Upper lobe of left lung (tissue), 6 donors: ENCODE results near the gene KCNN2. TPM values are rescaled to one million over a fixed set of nuclear protein-coding genes. Genes with fewer than 3 reads are reported as not detected.

Experiments
- ATAC-seq, 2 donors: fragments of 200-7000 bp; cut with Tn5 transposase; one replicate each; pipeline ENCODE4 v1.9.1; 2022; ENCODE audit warnings: mild to moderate bottlenecking in 2 of 2, moderate library complexity in 2 of 2; ENCODE audit not compliant: low FRiP score in 2 of 2
- DNase-seq, 2 donors: peaks; one replicate each; pipeline ENCODE4 v3.0.0-alpha.2; 2019 to 2020
- H3K27ac ChIP-seq, 4 donors: fragments of 200-600 bp; sonication (generic); one replicate each; pipeline ENCODE4 v1.5.1; 2016 to 2019
- H3K27me3 ChIP-seq, 4 donors: fragments of 200-600 bp; sonication (generic); one replicate each; pipeline ENCODE4 v1.5.1; 2017 to 2019
- H3K36me3 ChIP-seq, 4 donors: fragments of 200-600 bp; sonication (generic); one replicate each; pipeline ENCODE4 v1.5.1; 2016 to 2019
- H3K4me1 ChIP-seq, 4 donors: fragments of 200-600 bp; sonication (generic); one replicate each; pipeline ENCODE4 v1.5.1; 2018 to 2019
- H3K4me3 ChIP-seq, 4 donors: fragments of 200-600 bp; sonication (generic); one replicate each; pipeline ENCODE4 v1.5.1; 2017 to 2019; ENCODE audit warnings: mild to moderate bottlenecking in 2 of 4, moderate library complexity in 1 of 4
- H3K9me3 ChIP-seq, 4 donors: fragments of 200-600 bp; sonication (generic); one replicate each; pipeline ENCODE4 v1.5.1; 2018 to 2019
- CTCF ChIP-seq, 6 experiments: fragments of 450-650 bp in 4 of 6; fragments of 200-600 bp in 2 of 6; sonication (generic) in 2 of 6; IDR thresholded peaks; one replicate each; pipeline ENCODE4 v1.5.1; 2016 to 2019; ENCODE audit warnings: antibody characterized with exemption in 6 of 6
- EP300 ChIP-seq, 4 donors: sonication (generic); formaldehyde crosslinking; IDR thresholded peaks; one replicate each; pipeline ENCODE4 v1.5.1; 2017; ENCODE audit warnings: antibody characterized with exemption in 4 of 4, control low read depth in 2 of 4
- POLR2A ChIP-seq, 4 donors: fragments of 450-650 bp; IDR thresholded peaks; one replicate each; pipeline ENCODE4 v1.5.1; 2016 to 2017; ENCODE audit warnings: antibody characterized with exemption in 4 of 4, mild to moderate bottlenecking in 2 of 4
- POLR2AphosphoS5 ChIP-seq, 2 donors: sonication (generic); formaldehyde crosslinking; IDR thresholded peaks; one replicate each; pipeline ENCODE4 v1.5.1; 2017; ENCODE audit warnings: antibody characterized with exemption in 2 of 2
- WGBS, 2 donors: methylation state at CpG; one replicate each; pipeline ENCODE4 v1.1.5; 2017 to 2018; 5-methylcytosine and 5-hydroxymethylcytosine counted together
- total RNA-seq, 6 donors: library from RNA; depleted of rRNA in 4 of 6; stranded (reverse); fragments of >200 nt in 4 of 6; gene quantifications; one replicate each; pipeline versions ENCODE4 v1.1.0 to v1.2.1, GENCODE V29; 2016 to 2021
- donor health status: DM: no; HTN: no; CAD: no; lungs with moderate emphysema.
- donor health status: DM: no; HTN: yes; CAD: no; lungs with severe emphysema.

KCNN2 gene
- total RNA-seq = 1 to 10 TPM in 5 of 6 donors, under 1 TPM in 1; 0.55 to 3.2 (median 1.9) TPM

GRCh38 chr5:114361724-114362196 lies at the start of gene KCNN2:
Gene KCNN2, plus strand, starts transcription at chr5:114362070. Its CDS starts 70 bp downstream, at chr5:114362140.
- peak; percentile 66 to 86 for DNase-seq
- WGBS, 2 donors = 0 to 5% methylated on average over 1 to 33 of the region's 33 CpGs
- H3K36me3 ChIP-seq = no peaks in the 10 kb centered on the region
- peak within 1 kb of the TSS in 2 of 4 donors; percentile 46 to 71 for H3K27ac ChIP-seq
- no peaks in the 10 kb centered on the region for H3K9me3 ChIP-seq
- TF ChIP-seq POLR2AphosphoS5 (IDR thresholded peaks at IDR 0.05) (peak in 1 of 2 donors; percentile 52), POLR2A (IDR thresholded peaks at IDR 0.05) (no peak), EP300 (IDR thresholded peaks at IDR 0.05) (no peak), CTCF (IDR thresholded peaks at IDR 0.05) (peak in 2 of 6 experiments; percentile 14 to 27)
- peak; percentile 66 to 92 for ATAC-seq
- H3K4me1 ChIP-seq = peaks cover 23 to 39% (median 29%) of the 10 kb centered on the region in 4 donors
- H3K4me3 ChIP-seq = peak within 1 kb of the TSS; percentile 18 to 75 (median 62)
- H3K27me3 ChIP-seq = peaks cover 0 to 25% (median 12%) of the 10 kb centered on the region in 4 donors

- H3K27me3 ChIP-seq = no peaks in the 10 kb centered on the region
- no peak for TF ChIP-seq POLR2A (IDR thresholded peaks at IDR 0.05)
- TF ChIP-seq POLR2AphosphoS5 (IDR thresholded peaks at IDR 0.05) = no peak
- TF ChIP-seq EP300 (IDR thresholded peaks at IDR 0.05) = no peak
- no peak for TF ChIP-seq CTCF (IDR thresholded peaks at IDR 0.05)
- H3K36me3 ChIP-seq = no peaks in the 10 kb centered on the region
- H3K4me1 ChIP-seq = no peaks in the 10 kb centered on the region
- H3K27ac ChIP-seq = no peak overlapping the region
- DNase-seq (no peak), ATAC-seq (no peak)
- WGBS, 2 donors = 38 to 47% methylated on average over 1 of the region's 1 CpG
- H3K9me3 ChIP-seq = no peaks in the 10 kb centered on the region
- H3K4me3 ChIP-seq = no peak overlapping the region
Observed at GRCh38 chr5:114312658-114313057, 49.2 kb upstream of the KCNN2 start.

- Histone ChIP-seq H3K27ac (no peak overlapping the region), H3K27me3 (no peaks in the 10 kb centered on the region), H3K4me3 (no peak overlapping the region), H3K4me1 (no peaks in the 10 kb centered on the region), H3K36me3 (no peaks in the 10 kb centered on the region), H3K9me3 (no peaks in the 10 kb centered on the region)
- 91 to 92% methylated on average over 2 of the region's 2 CpGs for WGBS, 2 donors
- TF ChIP-seq EP300 (IDR thresholded peaks at IDR 0.05) = no peak
- no peak for TF ChIP-seq CTCF (IDR thresholded peaks at IDR 0.05)
- TF ChIP-seq POLR2A (IDR thresholded peaks at IDR 0.05) = no peak
- no peak for TF ChIP-seq POLR2AphosphoS5 (IDR thresholded peaks at IDR 0.05)
- ATAC-seq = no peak
- DNase-seq = no peak
Observed at GRCh38 chr5:114314061-114314460, 47.8 kb upstream of the KCNN2 start.

- Histone ChIP-seq H3K4me1 (no peaks in the 10 kb centered on the region), H3K27me3 (no peaks in the 10 kb centered on the region), H3K4me3 (no peak overlapping the region), H3K36me3 (no peaks in the 10 kb centered on the region), H3K27ac (no peak overlapping the region), H3K9me3 (no peaks in the 10 kb centered on the region)
- ATAC-seq = no peak
- WGBS, 2 donors = 48 to 53% methylated on average over 4 of the region's 4 CpGs
- TF ChIP-seq CTCF (IDR thresholded peaks at IDR 0.05) (no peak), EP300 (IDR thresholded peaks at IDR 0.05) (no peak), POLR2AphosphoS5 (IDR thresholded peaks at IDR 0.05) (no peak), POLR2A (IDR thresholded peaks at IDR 0.05) (no peak)
- no peak for DNase-seq
Observed at GRCh38 chr5:114316167-114316566, 45.7 kb upstream of the KCNN2 start.

- H3K4me1 ChIP-seq = no peaks in the 10 kb centered on the region
- TF ChIP-seq POLR2A (IDR thresholded peaks at IDR 0.05) (no peak), CTCF (IDR thresholded peaks at IDR 0.05) (no peak), EP300 (IDR thresholded peaks at IDR 0.05) (no peak), POLR2AphosphoS5 (IDR thresholded peaks at IDR 0.05) (no peak)
- no peaks in the 10 kb centered on the region for H3K9me3 ChIP-seq
- ATAC-seq (no peak), DNase-seq (peak in 1 of 2 donors; percentile 2)
- H3K36me3 ChIP-seq = no peaks in the 10 kb centered on the region
- H3K4me3 ChIP-seq = no peak overlapping the region
- 54 to 58% methylated on average over 6 of the region's 6 CpGs for WGBS, 2 donors
- no peaks in the 10 kb centered on the region for H3K27me3 ChIP-seq
- H3K27ac ChIP-seq = no peak overlapping the region
Observed at GRCh38 chr5:114317751-114318150, 44.1 kb upstream of the KCNN2 start.
